ENCODE results near the gene C1QTNF6. TPM values are rescaled to one million over a fixed set of nuclear protein-coding genes. Genes with fewer than 3 reads are reported as not detected.

C1QTNF6 gene
- total and polyA plus RNA-seq, 2 donors (not counting 1 experiment from before 2014, with no cell fraction given), result 3.5 to 7.4 TPM

DNA sequence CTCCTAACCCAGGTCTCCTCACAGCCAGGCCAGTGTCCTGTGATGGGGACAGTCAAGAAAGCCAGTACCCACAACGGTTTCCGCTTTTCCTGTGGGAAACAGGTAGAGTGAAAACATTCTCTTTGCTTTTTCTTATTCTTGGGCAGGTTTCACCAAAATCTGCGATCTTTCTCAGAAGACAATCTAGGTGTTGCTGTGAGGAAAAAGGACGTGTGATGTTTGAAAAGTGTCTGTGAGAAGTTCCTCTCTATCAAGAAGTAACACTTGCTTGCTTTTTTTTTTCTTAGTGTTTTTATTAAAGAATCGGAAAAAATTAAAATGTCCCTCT, 29.1 kb downstream of the C1QTNF6 start:
- peaks cover 13% of the 10 kb centered on the region for H3K27me3 ChIP-seq (ENCODE audit: control insufficient read depth, insufficient read depth, low read length)
- no peak overlapping the region for H3K9ac ChIP-seq (ENCODE audit: insufficient read depth, low read length)
- no peaks in the 10 kb centered on the region for H3K36me3 ChIP-seq (ENCODE audit: control insufficient read depth, insufficient read depth, low read length)
- DNase-seq (ENCODE audit: low read depth in 2 of 2), result no peak
- no peaks in the 10 kb centered on the region for H3K4me1 ChIP-seq (ENCODE audit: control insufficient read depth, extremely low read depth, insufficient read depth, low read length)
- no peak overlapping the region for H3K27ac ChIP-seq (ENCODE audit: insufficient read depth, low read length)
- H3K9me3 ChIP-seq (ENCODE audit: control insufficient read depth, insufficient read depth, low read depth, low read length), result no peaks in the 10 kb centered on the region
- H3K4me3 ChIP-seq (replicated peaks in 1 of 4; ENCODE audit: control extremely low read depth in 1 of 4, insufficient read depth in 1 of 4, low read depth in 3 of 4, low read length in 4 of 4), result no peak overlapping the region
- TF ChIP-seq, protein P1, sequence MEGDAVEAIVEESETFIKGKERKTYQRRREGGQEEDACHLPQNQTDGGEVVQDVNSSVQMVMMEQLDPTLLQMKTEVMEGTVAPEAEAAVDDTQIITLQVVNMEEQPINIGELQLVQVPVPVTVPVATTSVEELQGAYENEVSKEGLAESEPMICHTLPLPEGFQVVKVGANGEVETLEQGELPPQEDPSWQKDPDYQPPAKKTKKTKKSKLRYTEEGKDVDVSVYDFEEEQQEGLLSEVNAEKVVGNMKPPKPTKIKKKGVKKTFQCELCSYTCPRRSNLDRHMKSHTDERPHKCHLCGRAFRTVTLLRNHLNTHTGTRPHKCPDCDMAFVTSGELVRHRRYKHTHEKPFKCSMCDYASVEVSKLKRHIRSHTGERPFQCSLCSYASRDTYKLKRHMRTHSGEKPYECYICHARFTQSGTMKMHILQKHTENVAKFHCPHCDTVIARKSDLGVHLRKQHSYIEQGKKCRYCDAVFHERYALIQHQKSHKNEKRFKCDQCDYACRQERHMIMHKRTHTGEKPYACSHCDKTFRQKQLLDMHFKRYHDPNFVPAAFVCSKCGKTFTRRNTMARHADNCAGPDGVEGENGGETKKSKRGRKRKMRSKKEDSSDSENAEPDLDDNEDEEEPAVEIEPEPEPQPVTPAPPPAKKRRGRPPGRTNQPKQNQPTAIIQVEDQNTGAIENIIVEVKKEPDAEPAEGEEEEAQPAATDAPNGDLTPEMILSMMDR (conservative IDR thresholded peaks at IDR 0.05 in 1 of 2, IDR thresholded peaks at IDR 0.05 in 1 of 2; ENCODE audit: low read depth in 1 of 2, low read length in 2 of 2), result no peak
- TF ChIP-seq EZH2 (IDR thresholded peaks at IDR 0.05; ENCODE audit: low read length, missing control alignments), result no peak
- H3K79me2 ChIP-seq (ENCODE audit: control insufficient read depth, insufficient read depth, low read length), result no peaks in the 10 kb centered on the region
- H2AFZ ChIP-seq (ENCODE audit: low read length), result no peak overlapping the region
- no peaks in the 10 kb centered on the region for H4K20me1 ChIP-seq (ENCODE audit: control insufficient read depth, extremely low read depth, insufficient read depth, low read length)
- no peak overlapping the region for H3K4me2 ChIP-seq (ENCODE audit: extremely low read depth, insufficient read depth, low read length)

DNA sequence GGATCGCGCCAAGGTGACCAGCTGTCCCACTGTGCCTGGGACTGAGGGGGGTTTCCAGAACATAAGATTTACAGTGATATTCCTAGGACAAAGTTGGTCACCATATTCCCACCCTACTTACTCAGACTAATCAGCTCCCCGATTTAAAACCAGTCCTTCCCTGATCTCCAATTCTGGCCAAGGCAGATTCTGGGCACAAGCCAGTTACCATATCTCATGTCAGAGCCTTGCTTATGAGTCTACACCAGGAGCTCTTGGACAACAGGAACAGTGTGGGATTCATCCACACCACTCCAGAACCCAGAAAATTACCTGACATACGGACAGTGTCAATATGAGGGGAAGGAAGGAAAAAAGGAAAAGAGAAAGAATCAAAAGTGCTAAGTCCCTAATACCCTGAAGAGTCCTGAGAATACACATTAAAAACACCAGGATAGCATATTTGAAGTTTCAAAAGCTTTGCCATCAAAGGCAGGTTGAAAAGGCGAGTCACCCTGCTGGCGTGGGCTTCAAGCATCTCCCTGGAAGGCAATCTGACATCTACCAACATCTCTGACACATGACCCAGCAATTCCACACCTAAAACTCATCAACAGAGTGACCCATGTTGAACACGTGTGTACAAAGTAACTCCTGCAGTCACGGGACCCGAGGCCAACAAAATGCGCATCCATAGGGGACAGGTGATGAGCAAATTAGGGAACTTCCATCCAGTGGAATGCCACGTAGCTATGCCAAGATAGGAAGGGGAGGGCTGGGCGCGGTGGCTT, 30.3 kb downstream of the C1QTNF6 start:
- Histone ChIP-seq H2AFZ (ENCODE audit: low read length) (no peak overlapping the region), H3K9me3 (ENCODE audit: control insufficient read depth, insufficient read depth, low read depth, low read length) (no peaks in the 10 kb centered on the region), H3K4me1 (ENCODE audit: control insufficient read depth, extremely low read depth, insufficient read depth, low read length) (no peaks in the 10 kb centered on the region), H3K4me2 (ENCODE audit: extremely low read depth, insufficient read depth, low read length) (no peak overlapping the region), H3K27me3 (ENCODE audit: control insufficient read depth, insufficient read depth, low read length) (peaks cover 8% of the 10 kb centered on the region), H3K36me3 (ENCODE audit: control insufficient read depth, insufficient read depth, low read length) (no peaks in the 10 kb centered on the region), H3K79me2 (ENCODE audit: control insufficient read depth, insufficient read depth, low read length) (no peaks in the 10 kb centered on the region), H3K9ac (ENCODE audit: insufficient read depth, low read length) (no peak overlapping the region), H4K20me1 (ENCODE audit: control insufficient read depth, extremely low read depth, insufficient read depth, low read length) (no peaks in the 10 kb centered on the region), H3K4me3 (replicated peaks in 1 of 4; ENCODE audit: control extremely low read depth in 1 of 4, insufficient read depth in 1 of 4, low read depth in 3 of 4, low read length in 4 of 4) (no peak overlapping the region), H3K27ac (ENCODE audit: insufficient read depth, low read length) (no peak overlapping the region)
- TF ChIP-seq, protein P1 (conservative IDR thresholded peaks at IDR 0.05 in 1 of 2, IDR thresholded peaks at IDR 0.05 in 1 of 2; ENCODE audit: low read depth in 1 of 2, low read length in 2 of 2), result no peak
- TF ChIP-seq EZH2 (IDR thresholded peaks at IDR 0.05; ENCODE audit: low read length, missing control alignments), result no peak
- DNase-seq (ENCODE audit: low read depth in 2 of 2), result peak in 1 of 2 donors; percentile 63

DNA sequence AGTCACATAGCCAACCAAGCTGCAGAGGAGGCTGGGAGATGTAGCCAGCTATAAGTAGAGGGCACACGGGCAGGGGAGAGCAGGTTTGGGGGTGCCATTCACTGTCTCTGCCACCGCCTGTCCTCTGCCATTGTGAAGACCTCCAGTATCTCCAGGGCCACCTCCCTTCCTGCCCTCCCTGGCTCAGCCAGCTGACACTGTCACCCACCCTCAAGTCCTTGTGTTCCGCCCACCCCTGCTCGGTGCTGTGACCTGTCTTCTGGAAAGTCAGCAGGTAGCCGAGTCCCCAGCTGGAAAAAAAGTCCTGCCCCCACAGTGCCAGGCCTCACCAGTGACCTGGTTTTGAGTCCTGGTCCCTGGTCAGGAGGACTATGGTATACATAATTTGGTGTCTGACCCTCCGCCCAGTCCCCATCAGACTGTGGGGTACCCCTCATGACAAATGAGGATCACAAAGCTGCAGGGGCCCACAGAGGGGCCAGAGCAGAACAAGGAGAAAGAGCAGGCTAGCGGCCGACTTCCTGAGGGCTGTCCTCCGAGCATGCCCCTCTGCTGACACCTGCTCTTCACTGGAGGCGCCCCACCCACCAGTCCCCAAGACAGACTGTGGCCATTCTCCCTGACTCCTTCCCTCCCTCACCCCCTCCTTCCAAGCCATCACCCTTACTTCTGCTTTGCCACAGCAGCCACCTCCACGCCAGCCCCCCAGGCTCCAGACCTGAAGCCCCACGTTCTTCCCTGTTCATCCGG, 31.2 kb downstream of the C1QTNF6 start:
- no peak overlapping the region for H2AFZ ChIP-seq (ENCODE audit: low read length)
- no peaks in the 10 kb centered on the region for H3K36me3 ChIP-seq (ENCODE audit: control insufficient read depth, insufficient read depth, low read length)
- H3K27ac ChIP-seq (ENCODE audit: insufficient read depth, low read length), result no peak overlapping the region
- no peak overlapping the region for H3K4me2 ChIP-seq (ENCODE audit: extremely low read depth, insufficient read depth, low read length)
- no peak overlapping the region for H3K9ac ChIP-seq (ENCODE audit: insufficient read depth, low read length)
- H3K27me3 ChIP-seq (ENCODE audit: control insufficient read depth, insufficient read depth, low read length), result peaks cover 5% of the 10 kb centered on the region
- no peaks in the 10 kb centered on the region for H4K20me1 ChIP-seq (ENCODE audit: control insufficient read depth, extremely low read depth, insufficient read depth, low read length)
- TF ChIP-seq EZH2 (IDR thresholded peaks at IDR 0.05; ENCODE audit: low read length, missing control alignments), result no peak
- no peak for DNase-seq (ENCODE audit: low read depth in 2 of 2)
- H3K9me3 ChIP-seq (ENCODE audit: control insufficient read depth, insufficient read depth, low read depth, low read length), result no peaks in the 10 kb centered on the region
- no peaks in the 10 kb centered on the region for H3K4me1 ChIP-seq (ENCODE audit: control insufficient read depth, extremely low read depth, insufficient read depth, low read length)
- H3K79me2 ChIP-seq (ENCODE audit: control insufficient read depth, insufficient read depth, low read length), result no peaks in the 10 kb centered on the region
- H3K4me3 ChIP-seq (replicated peaks in 1 of 4; ENCODE audit: control extremely low read depth in 1 of 4, insufficient read depth in 1 of 4, low read depth in 3 of 4, low read length in 4 of 4), result no peak overlapping the region

Measured in fibroblast of lung (primary cell).